GM21619 (cell line): ENCODE data around the gene NRXN3.

Source experiments
- ATAC-seq: cut with Tn5 transposase; IDR thresholded peaks from one replicate; pipeline ENCODE4 v1.9.1; 2021; ENCODE audit not compliant: unreplicated experiment

The NRXN3 gene

DNA sequence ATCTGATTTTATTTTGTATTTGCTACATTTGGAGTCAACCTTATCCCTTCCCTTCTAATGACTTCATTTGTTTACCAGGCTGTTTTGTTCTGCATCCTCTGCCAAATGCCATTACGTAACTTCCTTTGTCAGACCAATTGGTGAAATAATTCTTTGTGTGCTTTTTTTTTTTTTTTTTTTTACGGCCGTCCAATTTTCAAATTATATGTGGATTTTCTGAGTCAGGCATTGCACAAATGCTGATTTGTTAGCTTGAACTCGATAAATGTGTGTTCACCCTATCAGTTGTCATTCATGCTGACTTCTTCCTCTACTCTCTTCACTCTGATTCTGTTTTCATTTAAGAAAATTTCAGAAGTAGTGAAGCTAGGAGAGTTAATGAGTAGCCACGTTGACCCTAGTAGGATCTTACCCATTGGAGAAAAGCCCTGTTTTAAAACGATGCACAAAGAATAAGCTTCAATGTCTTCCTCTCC is 1654.9 kb downstream of the NRXN3 start:
- ATAC-seq: no peak

DNA sequence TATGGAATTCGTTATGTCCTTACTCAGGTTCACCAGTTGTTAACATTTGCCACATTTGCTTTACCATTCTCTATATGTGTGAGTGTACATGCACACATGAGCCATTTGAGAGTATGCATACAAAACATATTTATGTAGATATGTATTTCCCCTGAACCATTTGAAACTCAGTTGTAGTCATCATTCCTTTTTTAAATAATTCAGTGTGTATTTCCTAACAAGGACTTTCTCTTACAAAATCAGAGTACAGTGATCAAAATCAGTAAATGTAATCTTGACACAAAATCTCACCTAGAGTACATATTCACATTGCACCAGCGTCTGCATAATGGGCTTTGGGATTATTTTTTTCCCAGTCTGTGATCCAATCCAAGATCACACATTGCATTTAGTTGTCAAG is 1656.2 kb downstream of the NRXN3 start:
- no peak for ATAC-seq

DNA sequence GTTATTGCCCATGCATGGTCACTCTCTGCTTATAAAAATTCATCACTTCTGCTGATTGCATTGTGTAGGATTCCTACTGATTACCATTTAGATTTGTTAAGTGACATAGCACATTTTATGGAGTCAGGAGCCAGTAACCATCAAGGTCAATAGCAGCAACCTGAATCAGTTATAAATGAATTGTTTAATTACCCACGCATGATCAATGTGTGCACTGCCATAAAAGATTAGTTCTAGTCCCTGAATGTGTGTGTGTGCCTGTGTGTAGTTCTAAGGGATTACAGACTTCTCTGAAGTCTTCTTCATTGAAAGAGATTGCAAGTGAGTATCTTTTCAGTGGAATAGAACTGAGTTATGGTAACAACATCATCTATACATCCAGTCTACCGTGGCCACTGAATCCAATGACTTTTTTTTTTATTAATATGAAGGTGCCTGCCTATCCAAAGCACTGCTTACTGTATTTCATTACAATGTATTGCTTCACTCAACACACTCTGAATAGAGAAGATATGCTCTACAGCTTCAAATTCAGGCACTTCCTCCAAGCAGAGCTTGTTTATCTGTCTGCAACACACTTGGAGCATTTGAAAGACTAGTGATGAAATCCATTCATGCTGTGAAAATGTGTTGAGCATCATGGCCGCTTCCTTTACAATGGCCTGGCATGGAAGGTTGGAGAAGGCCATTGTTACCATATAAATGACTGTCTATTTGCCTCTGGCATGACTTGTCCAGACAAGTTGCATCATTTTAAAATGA is 1659.4 kb downstream of the NRXN3 start:
- no peak for ATAC-seq

DNA sequence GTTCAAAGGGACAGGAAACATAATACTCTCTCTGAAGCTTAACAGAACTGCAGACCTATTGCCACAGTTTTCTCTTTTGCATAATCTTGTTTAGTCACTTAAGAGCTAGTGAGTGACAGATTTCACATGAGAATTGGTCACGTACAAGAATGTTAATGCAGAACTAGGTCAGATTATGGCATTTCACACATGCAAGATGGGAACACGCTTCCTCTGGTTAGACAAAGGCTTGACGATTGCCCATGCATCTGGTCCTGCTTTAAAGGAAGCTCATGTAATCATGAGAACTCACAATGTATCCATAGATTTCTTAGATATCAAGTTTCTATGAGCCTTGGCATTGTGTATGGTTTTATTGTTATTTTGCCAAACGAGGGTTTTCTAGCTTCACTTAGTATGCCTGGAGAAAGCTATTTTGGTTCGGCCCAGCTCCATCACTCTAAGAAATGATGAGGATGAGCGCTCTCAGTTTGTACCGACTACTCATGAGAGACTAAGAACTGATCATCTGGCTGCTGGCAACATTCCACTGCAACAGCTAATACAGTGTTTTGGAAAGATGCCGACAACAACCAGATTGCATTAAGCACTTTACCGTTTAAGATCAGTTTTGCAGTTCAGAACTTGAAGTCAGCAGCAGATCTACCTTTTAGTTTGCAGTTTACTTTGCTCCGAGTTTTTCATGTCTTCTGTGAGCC is 1661.2 kb downstream of the NRXN3 start:
- ATAC-seq: no peak

DNA sequence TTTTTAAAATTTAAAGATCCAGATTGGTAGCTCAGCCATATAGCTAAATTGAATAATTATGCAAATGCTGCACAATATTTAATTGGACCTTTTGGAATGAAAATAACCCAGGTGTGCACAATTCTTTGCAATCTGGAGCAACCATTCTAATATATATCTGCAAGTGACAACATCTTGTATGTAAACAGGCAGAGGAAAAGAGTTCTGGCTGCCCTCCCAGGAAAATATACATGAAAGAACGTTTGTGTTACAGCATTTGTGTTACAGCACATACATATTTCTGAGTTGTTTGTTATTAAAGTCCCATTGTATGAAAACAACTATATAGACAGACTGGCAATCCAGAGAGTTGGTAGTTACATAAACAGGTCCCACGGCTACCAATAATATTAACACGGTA is 1663.6 kb downstream of the NRXN3 start:
- ATAC-seq: no peak

DNA sequence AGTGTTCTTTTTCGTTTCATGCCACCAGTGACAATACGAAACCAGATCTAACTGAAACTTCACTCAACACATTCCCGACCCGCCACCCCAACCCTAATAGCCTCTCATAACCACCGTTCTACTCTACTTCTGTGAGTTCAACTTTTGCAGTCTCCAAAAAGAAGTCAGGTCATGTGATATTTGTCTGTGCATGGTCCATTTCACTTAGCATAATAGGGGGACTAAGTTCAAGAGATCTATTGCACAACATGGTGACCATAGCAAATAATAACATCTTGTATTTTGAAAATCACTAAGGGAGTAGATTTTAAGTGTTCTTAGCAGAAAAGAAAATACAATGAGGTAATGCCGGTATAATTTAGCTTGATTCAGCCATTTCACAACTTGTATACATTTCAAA is 1664.7 kb downstream of the NRXN3 start:
- no peak for ATAC-seq

DNA sequence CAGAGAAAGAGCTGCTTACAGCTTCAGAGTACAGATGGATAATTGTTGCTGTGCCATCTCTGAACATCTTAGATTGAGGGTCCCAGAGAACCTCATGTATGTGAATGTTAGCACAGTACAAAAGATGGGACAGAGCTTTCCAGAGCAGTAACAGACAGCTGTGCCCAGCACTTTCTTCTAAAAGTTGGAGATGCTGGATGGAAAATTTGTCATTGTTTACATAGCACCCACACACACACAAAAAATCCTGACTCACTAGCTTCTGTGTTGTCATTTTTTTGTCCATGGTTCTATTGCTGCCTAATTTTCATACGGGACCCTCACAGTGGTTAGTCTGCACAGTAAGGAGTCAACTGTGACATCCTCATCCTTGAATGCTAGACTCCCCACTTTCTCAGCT is 1666.4 kb downstream of the NRXN3 start:
- no peak for ATAC-seq

DNA sequence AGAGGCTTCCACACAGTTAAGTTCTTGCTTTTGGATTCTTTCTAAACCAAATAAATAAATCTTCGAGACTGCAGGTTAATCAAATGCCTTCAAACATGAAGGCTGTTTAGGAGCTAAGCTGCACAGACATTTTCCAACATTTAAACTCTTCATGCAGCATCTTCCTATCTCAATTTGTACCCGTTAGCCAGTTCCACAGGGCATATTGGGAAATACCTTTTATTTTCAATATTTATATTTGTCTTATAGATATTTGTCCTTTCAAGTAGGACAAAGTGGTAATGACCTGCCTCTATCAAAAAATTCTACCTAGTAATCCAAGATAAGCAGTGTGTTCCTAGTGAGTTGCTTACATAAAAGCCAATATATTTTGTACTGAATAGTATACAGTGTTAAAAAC is 1667.5 kb downstream of the NRXN3 start:
- no peak for ATAC-seq

DNA sequence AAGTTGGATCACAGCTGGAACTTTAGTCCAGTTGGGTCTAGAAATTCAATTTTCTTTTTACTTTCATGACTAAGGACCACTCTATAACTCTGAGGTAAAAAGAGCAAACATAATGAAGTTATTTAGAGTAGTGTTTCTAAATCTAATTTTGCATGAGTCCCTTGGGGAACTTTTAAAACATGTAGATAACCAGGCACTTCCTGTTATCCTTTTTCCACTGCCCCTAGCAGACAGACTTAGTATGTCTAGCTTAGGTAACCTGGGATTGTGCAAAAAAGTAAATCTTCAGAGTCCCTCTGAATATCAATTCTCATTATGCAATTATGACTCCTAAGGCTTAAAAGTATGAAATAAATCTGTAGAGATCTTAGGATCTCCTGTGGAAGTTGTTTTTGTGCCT is 1669.9 kb downstream of the NRXN3 start:
- no peak for ATAC-seq

DNA sequence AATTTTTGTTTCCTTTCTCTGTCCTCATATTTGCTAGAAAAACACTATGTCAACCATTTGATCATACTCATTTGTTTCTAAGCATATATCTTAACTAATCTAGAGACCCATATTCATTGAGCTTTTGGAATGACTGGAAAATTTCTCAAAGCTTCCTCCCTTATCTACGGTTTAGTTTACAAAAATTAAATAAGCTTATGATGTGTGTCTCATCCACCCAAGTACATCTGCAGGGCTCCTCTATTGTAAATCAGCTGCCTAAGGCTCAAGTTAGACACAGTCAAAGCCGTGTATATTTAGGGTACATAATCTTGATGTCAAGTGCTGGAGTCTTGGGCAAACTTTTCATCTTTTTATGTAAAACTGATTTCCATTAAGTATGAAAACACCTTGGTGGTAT is 1670.7 kb downstream of the NRXN3 start:
- ATAC-seq: no peak

DNA sequence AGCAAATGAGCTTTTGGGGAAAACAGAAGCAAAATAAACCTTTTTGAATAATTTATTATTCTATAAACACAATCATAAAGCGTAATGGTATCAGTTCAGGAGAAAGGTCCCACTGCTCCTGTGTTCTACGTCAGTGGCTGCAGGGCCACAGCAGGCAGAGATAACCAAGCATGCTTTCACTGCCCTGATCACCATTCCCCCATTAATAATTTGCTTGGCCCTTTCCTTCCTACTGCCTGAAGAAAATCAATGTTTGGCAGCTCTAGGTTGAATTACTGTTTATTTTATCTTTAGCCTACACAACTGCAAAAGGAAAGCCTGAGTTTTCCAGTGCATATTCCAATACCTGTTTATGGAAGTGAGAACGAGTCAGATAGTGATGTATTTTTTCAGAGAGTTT is 1671.3 kb downstream of the NRXN3 start:
- ATAC-seq: no peak

DNA sequence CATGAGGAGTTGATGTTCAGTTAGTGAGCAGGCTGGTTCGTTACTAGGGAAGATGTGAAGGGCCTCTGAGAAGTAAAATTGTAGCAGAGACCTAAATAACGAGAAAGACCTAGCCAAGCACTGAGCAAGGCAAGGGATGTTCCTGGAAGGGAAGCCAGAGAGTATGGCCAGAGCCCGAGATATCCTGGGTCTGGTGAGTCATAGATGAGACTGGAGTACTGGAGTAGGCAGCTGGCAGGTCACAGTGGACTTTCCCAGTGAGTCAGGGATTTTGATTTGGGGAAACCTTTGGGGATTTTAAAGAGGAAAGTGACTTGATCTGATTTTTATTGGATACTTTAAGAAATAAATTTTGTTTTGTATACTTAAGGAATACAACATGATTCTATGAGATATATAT is 1672.1 kb downstream of the NRXN3 start:
- ATAC-seq: no peak

DNA sequence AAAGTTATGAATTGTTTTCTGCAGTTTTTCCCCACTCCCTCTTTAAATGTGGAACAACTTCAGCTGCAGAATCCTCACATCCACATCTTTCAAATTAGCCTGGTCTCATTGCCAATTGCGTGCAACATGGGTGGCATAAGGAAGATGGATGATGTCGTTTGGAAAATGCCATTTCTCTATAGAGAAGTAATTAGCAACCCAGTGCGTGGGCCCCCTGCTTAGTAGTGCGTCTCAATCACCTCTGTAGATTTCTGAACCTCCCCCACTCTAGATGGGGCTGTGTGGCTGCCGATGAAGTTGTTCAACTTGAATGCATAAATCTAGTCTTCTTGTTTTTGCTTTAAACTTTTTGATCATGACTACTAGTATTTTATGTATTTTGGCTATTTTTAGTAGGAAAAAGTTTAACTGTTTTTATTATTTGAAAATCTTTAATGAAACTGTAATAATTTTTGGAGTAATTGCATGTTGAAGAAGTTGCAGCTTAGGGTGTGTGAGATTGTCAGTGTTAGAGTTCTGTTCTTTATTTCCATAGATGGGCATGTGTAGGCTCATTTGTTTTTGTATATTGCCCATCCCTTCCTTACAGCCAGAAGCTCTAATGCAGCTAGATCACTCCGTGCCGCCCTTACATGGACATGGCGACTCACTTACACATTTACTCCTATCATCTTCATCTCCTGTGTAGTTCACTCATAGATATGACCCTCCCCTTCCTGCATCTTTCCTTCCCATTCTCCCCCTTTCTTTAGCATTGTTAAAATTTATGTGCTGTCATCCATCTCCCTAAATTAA is 1683.0 kb downstream of the NRXN3 start:
- ATAC-seq: no peak

DNA sequence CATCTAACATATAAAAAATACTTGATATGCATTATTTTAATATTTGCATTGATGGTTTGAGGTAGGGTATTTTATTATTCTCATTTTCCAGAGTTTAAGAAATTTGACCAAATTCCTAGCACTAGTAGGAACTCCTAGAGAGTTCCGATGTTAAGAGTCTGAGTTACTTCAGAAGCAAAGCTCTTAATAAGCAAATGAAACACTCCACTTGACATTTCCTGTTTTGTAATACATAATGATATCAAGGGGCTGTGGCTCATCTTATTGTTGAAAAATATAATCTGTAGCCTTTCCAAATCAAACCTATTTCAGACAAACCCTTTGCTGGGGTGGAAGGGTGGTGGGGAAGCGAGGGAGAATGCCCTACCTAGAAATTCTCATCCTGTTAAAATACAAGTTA is 1685.6 kb downstream of the NRXN3 start:
- ATAC-seq: no peak

DNA sequence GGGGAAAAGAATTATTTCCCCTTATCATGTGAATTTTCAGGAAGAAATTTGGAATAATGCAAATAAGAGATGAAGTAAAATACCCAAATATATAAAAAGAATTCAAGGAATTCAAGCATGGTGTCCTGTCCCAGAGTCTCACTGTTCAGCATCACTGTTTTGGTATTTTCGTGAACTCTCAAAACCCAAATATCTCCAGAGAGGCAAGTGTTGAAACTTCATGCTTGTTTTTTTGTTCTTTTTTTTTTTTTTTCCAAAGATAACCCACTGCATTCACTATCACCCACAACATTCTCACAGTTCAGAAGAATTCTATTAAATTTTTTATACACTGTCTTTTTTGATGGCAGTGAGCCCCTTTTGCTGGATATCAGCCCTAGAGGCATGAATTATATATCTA is 1686.2 kb downstream of the NRXN3 start:
- no peak for ATAC-seq

DNA sequence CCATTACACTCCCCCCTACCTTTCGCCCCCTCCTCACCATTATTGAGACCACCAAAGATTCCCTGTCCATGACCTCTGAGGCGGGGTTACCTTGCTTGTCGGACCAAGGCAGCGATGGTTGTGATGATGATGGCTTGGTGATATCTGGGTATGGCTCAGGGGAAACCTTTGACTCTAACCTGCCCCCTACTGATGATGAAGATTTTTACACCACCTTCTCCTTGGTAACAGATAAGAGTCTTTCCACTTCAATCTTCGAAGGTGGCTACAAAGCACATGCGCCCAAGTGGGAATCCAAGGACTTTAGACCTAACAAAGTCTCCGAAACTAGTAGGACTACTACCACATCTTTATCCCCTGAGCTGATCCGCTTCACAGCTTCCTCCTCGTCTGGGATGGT is 1690.9 kb downstream of the NRXN3 start:
- no peak for ATAC-seq

DNA sequence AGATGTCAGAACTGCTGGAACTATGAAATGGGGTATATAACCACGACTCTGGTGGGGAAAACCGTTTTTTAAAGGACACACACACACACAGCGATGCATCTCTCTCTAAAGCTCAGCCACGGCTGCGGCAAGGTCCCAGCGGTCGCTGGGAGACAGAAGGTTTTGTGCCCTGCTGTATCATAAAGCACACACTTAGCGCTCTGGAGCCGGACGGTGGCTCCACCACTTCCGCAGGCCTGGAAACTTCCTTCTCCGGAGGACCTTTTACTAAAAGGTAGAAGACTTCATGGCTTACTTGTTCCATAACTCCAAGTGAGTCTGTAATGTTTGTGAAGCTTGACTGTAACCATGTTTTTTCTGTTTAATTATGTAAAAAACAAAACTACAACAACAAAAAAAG is 1691.9 kb downstream of the NRXN3 start:
- no peak for ATAC-seq

DNA sequence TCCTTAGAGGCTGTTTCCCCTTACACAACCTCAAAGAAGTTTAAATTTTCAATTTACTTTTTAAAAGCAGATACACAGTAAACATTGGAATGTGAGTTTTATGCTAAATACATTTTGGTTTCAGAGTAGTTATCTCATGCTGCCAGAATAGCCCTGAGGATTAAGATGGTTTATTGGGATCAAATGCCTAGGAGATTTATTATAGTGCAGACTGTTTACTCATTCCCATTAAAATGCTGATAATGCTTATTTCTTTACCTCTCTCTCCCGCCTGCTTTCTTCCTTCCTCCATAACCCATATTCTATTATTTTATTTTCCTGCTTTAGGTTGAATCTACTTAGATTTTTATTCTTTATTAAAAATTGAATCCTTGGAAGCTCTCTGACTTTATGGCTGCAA is 1701.0 kb downstream of the NRXN3 start:
- no peak for ATAC-seq

DNA sequence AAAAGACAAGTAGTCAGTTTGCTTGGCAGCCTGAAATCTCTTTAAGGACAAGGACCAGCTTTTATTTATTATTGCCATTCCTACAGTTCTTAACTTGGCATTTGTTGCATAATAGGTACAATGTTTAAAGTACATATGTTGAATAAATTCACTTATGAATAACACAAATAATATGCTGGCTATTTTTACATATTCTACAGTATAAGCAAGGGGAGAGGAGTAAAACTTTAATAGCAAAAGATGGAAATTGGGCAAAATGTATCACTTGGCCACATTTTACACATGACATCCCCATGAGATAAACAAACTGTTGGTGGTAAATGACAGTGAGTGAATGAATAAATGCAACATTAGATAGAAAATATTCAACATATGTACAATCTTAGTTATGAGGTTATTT is 1708.1 kb downstream of the NRXN3 start:
- no peak for ATAC-seq

DNA sequence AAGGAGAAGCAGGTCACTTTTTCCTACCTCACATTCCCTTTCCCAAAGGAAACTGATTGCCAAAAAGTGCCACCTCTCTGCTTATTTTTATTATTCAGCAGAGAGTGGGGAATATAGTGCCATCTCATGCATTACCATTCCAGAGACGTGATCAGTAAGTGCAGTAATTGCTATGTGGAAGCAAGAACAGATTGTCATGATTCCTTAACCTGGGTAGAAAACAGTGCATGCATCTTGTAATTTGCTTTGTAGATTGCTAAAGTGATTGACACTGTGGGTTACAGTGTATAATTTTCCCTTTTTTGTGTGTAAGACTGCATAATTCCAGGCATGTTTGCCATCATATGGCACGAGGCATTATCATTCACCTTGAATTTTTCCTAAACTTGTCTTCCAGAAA is 1708.6 kb downstream of the NRXN3 start:
- ATAC-seq: no peak

DNA sequence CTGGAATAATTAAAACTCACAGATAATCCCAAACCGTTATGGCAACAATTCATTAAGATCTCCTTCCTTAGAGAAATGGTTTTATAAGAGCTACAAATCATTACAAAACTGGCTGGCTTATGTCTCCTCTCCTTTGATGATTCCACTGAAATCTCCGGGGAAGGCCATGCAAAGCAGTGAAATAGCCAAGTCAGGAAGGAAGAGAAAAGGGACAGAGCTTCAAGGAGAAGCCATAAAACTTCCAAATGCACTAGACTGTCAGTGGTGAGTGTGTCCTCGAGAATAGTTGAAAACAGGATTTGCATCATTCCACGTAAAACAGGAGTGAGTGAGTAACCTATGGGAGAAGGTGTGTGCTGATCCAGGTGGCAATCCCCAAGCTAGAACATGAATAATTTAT is 1711.1 kb downstream of the NRXN3 start:
- no peak for ATAC-seq

DNA sequence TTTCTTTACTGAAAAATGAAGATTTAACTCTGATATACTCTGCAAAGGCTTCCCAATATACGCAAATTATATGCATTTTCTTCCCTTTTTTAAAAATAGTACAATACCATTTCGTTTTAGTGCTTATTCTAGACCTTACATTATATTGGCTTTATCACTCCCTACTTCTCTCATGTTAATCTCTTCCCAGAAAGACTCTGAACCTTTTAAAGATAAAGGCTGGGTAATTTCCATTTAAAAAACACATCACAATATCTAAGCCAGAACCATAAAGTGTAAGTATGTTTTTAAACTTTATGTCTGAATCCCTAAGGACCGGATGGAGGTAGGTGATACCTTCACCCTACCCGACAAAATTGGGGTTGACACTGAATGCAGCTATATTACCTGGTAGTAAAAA is 1720.4 kb downstream of the NRXN3 start:
- no peak for ATAC-seq
